Superior temporal gyrus (tissue), 1 donor: Measurements from ENCODE around the gene GORASP1.
"Not testable (repeated sequence)": the region's sequence is repeated elsewhere in the genome, so short reads cannot be mapped to it uniquely, and the experiment has no call there.

ENCODE experiments used
- DNase-seq: peaks from one replicate; pipeline ENCODE4 v3.0.0-alpha.2; 2016; ENCODE audit errors: extremely low spot score

The GORASP1 gene

DNA sequence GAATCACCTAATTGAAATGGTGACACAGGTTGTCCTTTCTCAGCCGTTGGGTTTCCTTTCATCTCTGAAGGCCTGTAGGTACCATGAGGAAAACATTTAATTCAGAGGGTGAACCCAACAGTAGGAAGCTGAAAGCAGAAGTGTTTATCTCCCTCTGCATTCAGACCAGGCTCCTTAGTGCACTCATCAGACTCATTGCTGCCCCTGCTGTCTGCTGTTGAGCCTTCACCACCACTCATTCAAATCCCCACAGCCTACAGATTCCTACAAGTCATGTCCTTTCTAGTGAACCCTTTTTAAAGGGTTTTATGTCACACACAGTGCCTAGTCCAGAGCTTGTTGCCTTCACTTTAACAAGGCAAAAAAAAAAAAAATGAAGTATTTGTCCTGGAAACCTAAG lies 42.2 kb downstream of the GORASP1 start:
- peak; percentile 46 for DNase-seq

DNA sequence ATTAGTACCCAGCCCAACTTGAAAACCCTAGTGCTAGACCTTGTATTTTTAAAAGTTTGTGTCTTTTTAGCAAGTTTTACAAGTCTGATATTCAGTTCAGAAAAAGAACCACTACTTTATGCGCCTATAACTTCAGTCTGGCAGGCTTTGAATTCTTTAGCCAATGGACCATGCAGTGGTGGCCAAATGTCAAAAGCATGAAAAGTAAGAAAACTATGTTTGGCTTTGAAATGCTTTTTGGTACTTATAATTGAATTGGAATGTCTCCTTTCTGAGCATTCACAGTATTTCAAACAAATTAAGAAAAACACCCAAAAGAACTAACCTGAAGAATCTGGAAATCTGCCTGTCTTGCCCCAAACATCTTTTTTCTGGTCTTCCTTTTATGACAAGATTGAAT lies 42.8 kb downstream of the GORASP1 start:
- DNase-seq: no peak

DNA sequence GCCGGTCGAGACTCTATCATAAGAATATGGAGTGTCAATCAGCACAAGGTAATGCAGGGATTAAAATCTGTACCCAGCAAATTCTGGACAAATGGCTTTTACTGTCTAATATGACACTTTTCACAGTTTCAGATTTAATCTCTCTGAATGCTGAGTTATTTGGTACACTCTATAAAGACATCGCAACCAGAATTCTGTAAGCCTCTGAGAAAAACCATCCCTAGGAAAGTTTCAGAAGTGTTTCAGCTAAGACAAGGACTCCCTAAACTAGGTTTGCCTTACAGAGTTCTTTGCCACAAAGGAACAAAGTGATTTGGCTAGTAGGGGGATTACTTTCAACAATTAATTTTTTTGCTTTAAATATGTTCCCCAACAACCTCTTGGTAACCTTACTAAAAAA lies 44.3 kb downstream of the GORASP1 start:
- no peak for DNase-seq

DNA sequence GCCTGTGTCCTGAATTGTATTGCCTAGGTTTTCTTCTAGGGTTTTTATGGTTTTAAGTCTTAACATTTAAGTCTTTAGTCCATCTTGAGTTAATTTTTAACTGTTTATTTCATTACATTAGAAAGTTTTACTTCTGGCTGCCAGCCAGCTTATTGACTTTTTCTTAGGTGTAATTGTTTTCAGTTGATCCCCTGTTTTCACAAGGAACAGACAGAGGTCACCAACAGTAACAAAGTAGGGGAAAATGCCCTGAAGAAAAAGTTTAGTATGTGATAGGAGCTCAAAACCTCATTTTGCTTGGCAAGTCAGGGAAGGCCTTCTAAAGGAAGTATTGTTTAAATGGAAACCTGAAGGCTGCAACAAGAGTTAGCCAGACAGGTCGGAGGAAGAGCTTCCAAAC lies 45.2 kb downstream of the GORASP1 start:
- DNase-seq: no peak

DNA sequence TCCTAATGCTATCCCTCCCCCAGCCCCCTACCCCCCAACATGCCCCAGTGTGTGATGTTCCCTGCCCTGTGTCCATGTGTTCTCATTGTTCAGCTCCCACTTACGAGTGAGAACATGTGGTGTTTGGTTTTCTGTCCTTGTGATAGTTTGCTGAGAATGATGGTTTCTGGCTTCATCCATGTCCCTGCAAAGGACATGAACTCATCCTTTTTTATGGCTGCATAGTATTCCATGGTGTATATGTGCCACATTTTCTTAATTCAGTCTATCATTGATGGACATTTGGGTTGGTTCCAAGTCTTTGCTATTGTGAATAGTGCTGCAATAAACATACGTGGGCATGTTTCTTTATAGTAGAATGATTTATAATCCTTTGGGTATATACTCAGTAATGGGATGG lies 46.2 kb downstream of the GORASP1 start:
- DNase-seq: not testable (repeated sequence)

DNA sequence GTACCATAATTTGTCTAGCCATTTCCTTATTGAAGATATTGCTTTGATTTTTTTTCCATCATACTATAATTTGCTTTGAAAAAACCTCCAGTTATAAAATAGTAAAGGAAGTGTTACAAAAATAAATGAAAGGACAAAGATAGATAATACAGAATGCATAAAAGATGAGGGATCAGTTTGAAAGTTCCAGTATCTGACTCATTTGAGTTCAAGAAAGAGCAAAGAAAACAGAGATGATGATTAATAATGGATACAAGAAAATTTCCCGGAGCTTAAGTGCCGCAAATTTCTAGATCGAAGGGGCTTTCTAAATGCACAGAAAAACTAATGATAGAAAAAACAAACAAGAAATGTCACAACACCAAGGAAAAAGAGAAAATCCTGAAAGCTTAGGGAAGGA lies 51.3 kb downstream of the GORASP1 start:
- DNase-seq: no peak

DNA sequence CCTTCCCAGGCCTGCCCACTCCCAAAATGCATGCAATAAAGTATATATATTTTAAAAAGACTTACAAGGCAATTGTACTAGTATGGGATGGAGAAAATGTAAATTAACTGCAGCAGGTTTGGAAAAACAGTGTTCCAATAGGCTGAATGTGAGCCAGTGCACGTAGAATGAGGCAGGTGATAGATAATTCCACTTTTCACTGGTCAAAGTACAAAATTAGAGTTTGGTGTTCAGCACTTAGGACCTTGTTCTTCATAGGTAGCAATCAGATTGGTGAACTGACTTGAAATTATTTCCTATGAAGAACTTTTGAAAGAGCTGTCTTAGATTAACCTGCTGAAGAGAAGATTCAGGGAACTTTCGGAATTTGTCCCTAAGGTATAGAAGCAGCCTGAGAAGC lies 53.7 kb downstream of the GORASP1 start:
- DNase-seq: no peak

DNA sequence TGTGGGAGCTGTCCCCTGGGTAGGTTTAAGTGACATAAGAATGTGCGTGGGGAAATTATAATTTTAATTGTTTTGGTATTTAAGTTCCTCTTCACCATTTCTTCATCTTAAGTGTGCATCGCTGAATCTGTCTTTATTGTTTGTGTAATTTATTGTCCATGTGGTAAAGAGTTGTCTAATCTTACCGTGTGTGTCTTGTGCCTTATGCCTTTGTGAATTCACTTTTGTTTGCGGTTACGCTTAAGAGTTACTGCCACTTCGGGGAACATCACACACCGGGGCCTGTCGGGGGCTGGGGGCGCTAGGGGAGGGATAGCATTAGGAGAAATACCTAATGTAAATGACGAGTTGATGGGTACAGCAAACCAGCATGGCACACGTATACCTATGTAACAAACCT lies 54.8 kb downstream of the GORASP1 start:
- DNase-seq: no peak

DNA sequence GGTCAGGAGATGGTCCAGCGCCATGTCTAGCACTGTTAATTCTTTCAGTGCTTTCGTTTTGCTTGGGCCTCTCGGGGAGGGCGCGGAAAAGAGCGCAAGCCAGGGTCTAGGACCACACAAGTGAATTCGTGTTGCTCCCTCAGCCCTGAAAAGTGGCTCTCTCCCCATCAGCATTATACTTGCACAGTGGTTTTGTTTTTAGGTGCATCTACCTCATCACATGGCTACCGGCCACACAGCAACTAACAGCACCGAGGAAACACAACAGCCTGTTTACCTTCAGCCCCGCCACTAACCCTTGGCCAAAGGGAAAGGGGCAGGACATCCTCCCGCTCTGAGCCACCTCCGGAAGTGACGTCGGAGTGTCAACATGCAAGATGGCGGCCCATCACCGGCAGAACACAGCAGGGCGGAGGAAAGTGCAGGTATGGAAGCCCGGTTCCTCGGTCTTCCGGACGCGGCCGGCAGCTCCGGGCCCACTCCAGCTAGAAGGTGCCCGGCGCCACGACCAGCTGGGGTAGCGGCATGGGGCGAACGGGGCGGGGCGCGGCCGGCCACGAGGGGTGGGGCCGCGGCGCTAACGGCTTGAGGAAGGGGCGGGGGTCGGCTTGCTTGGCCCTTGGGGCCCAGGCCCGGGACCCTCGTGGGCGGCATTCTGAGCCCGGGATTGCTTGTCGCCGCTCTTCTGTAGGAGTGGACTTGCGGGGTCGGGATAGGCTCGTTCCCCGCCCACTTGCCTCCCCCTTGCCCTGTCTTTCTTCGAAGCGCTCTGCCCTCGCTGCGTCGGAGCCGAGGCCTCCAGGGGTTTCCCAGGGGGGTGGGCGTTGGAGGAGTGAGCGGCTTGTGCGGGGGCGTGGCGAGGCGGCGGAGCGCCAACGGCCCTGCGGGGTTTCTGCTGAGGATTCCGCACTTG lies 55.5 kb downstream of the GORASP1 start, which contains the start of the genes SCN11A and WDR48:
Gene SCN11A (minus strand): TSS at position 296 of the 913 bp plus-strand sequence. CDS start 101,582 bp downstream, outside the sequence.
Gene WDR48 (plus strand): TSS at position 368 of the 913 bp plus-strand sequence. CDS start 10 bp downstream, at position 378.
- DNase-seq: peak; percentile 97

DNA sequence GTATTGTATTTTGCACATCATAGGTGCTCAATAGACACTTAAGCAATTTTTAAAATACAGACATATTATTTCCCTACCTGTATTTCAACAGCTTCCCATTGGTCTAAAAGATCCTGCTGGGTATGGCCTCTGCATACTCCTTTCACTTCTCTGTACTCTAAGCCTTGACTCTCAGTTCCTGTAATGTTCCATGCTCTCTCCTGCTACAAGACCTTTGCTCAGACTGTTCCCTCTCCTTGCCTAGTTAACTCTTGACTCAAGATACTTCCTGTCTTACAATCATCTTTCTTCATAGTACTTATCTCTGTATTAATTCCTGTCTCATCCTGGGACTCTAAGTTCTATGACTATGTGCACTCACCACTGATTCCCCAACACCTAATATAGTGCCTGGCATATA lies 57.4 kb downstream of the GORASP1 start:
- no peak for DNase-seq
